SU-DHL-6 (cell line): Measurements from ENCODE around the gene NMNAT2.

Experiments used
- H2AFZ ChIP-seq: fragments of 200-600 bp; sonication (generic); 2 replicates; pipeline ENCODE4 v1.6.1; 2014; ENCODE audit warnings: low read depth, mild to moderate bottlenecking, moderate library complexity, mixed read lengths, antibody characterized with exemption, low read length; ENCODE audit not compliant: severe bottlenecking
- H3F3A ChIP-seq: fragments of 200-600 bp; shearing (Covaris generic); 2 replicates; pipeline ENCODE4 v1.6.0; 2016; ENCODE audit warnings: antibody characterized with exemption, mild to moderate bottlenecking; ENCODE audit not compliant: insufficient read depth
- H3K27ac ChIP-seq: fragments of 200-600 bp; sonication (generic); 2 replicates; pipeline ENCODE4 v1.5.1; 2016; ENCODE audit warnings: low read depth, mild to moderate bottlenecking, low read length, moderate library complexity, mixed read lengths
- H3K27me3 ChIP-seq: fragments of 200-600 bp; sonication (generic), shearing (Covaris generic); 2 replicates; pipeline ENCODE4 v1.6.0; 2014; ENCODE audit warnings: mild to moderate bottlenecking, low read length
- H3K36me3 ChIP-seq: fragments of 200-600 bp; sonication (generic); 2 replicates; pipeline ENCODE4 v1.6.1; 2014; ENCODE audit warnings: mild to moderate bottlenecking, low read length, mixed read lengths
- H3K4me2 ChIP-seq: fragments of 300-600, 200-600 bp; shearing (Covaris generic), sonication (generic); 2 replicates; pipeline ENCODE4 v1.6.0; 2014; ENCODE audit warnings: low read length, low read depth, mild to moderate bottlenecking; ENCODE audit not compliant: poor library complexity, severe bottlenecking
- H3K4me3 ChIP-seq: fragments of 200-600 bp; sonication (generic); 2 replicates; pipeline ENCODE4 v1.5.1; 2014; ENCODE audit warnings: antibody characterized with exemption, low read length, mild to moderate bottlenecking, mixed read lengths; ENCODE audit not compliant: insufficient read depth, poor library complexity, severe bottlenecking
- H3K79me2 ChIP-seq: fragments of 200-600 bp; sonication (generic); 2 replicates; pipeline ENCODE4 v1.6.1; 2014; ENCODE audit warnings: mild to moderate bottlenecking, low read length, moderate library complexity; ENCODE audit not compliant: insufficient read depth
- H3K9ac ChIP-seq: fragments of 200-600 bp; sonication (generic); 2 replicates; pipeline ENCODE4 v1.7.0; 2014; ENCODE audit warnings: mild to moderate bottlenecking, low read length
- H3K9me2 ChIP-seq: fragments of 200-600 bp; sonication (generic); replicated peaks from 2 replicates; pipeline ENCODE4 v1.6.1; 2014; ENCODE audit warnings: low read length; ENCODE audit not compliant: insufficient read depth
- H3K9me3 ChIP-seq: fragments of 200-600 bp; sonication (generic); 2 replicates; pipeline ENCODE4 v1.6.1; 2014; ENCODE audit warnings: low read length, mixed read lengths; ENCODE audit not compliant: insufficient read depth
- H4K20me1 ChIP-seq: fragments of 200-600 bp; sonication (generic); 2 replicates; pipeline ENCODE4 v1.6.1; 2014; ENCODE audit warnings: low read depth, mild to moderate bottlenecking, antibody characterized with exemption, low read length, moderate library complexity, mixed read lengths
- CTCF ChIP-seq: fragments of 200-600 bp; sonication (generic); IDR thresholded peaks from one replicate; pipeline ENCODE4 v1.5.1; 2017; ENCODE audit warnings: antibody characterized with exemption, mild to moderate bottlenecking, low read length, moderate library complexity; ENCODE audit not compliant: insufficient read depth, poor library complexity, severe bottlenecking
- EZH2phosphoT487 ChIP-seq: fragments of 200-600 bp; sonication (generic), shearing (Covaris generic); conservative IDR thresholded peaks from 2 replicates; pipeline ENCODE4 v1.6.1; 2018; ENCODE audit warnings: mild to moderate bottlenecking, antibody characterized with exemption, low read length, moderate library complexity, mixed read lengths

Gene NMNAT2

GRCh38 chr1:183247484-183247883 lies 170.7 kb downstream of the NMNAT2 start:
- H3K4me2 ChIP-seq: no peak overlapping the region
- H3K9me2 ChIP-seq: no peaks in the 10 kb centered on the region
- H3K79me2 ChIP-seq: no peaks in the 10 kb centered on the region
- H2AFZ ChIP-seq: no peak overlapping the region
- no peak overlapping the region for H3K4me3 ChIP-seq
- no peak overlapping the region for H3K27ac ChIP-seq
- no peak for TF ChIP-seq CTCF
- no peak for TF ChIP-seq EZH2phosphoT487
- H3K36me3 ChIP-seq: no peaks in the 10 kb centered on the region
- H3K9me3 ChIP-seq: no peaks in the 10 kb centered on the region
- H3F3A ChIP-seq: no peaks in the 10 kb centered on the region
- H3K9ac ChIP-seq: no peak overlapping the region
- no peaks in the 10 kb centered on the region for H3K27me3 ChIP-seq
- H4K20me1 ChIP-seq: no peaks in the 10 kb centered on the region

- Histone ChIP-seq H3K79me2 (no peaks in the 10 kb centered on the region), H3K36me3 (no peaks in the 10 kb centered on the region), H3K27me3 (no peaks in the 10 kb centered on the region), H3K9ac (no peak overlapping the region), H3K27ac (no peak overlapping the region), H3F3A (no peaks in the 10 kb centered on the region), H3K4me3 (no peak overlapping the region), H3K4me2 (no peak overlapping the region), H4K20me1 (no peaks in the 10 kb centered on the region), H2AFZ (no peak overlapping the region), H3K9me2 (no peaks in the 10 kb centered on the region), H3K9me3 (no peaks in the 10 kb centered on the region)
- no peak for TF ChIP-seq EZH2phosphoT487
- TF ChIP-seq CTCF: no peak
Observed at GRCh38 chr1:183247066-183247465, 171.1 kb downstream of the NMNAT2 start.

GRCh38 chr1:183246436-183246835 lies 171.7 kb downstream of the NMNAT2 start:
- H2AFZ ChIP-seq: no peak overlapping the region
- no peaks in the 10 kb centered on the region for H3F3A ChIP-seq
- H4K20me1 ChIP-seq: no peaks in the 10 kb centered on the region
- H3K79me2 ChIP-seq: no peaks in the 10 kb centered on the region
- TF ChIP-seq CTCF: no peak
- no peak for TF ChIP-seq EZH2phosphoT487
- H3K4me2 ChIP-seq: no peak overlapping the region
- no peak overlapping the region for H3K27ac ChIP-seq
- H3K9me3 ChIP-seq: no peaks in the 10 kb centered on the region
- no peaks in the 10 kb centered on the region for H3K27me3 ChIP-seq
- H3K4me3 ChIP-seq: no peak overlapping the region
- H3K36me3 ChIP-seq: no peaks in the 10 kb centered on the region
- H3K9ac ChIP-seq: no peak overlapping the region
- no peaks in the 10 kb centered on the region for H3K9me2 ChIP-seq
